ENCODE data around the gene PPARA. TPM values are rescaled to one million over a fixed set of nuclear protein-coding genes. Genes with fewer than 3 reads are reported as not detected.

The PPARA gene
- polyA plus RNA-seq, 3 donors, result 23.3 to 39.7 (median 38.3) TPM

DNA sequence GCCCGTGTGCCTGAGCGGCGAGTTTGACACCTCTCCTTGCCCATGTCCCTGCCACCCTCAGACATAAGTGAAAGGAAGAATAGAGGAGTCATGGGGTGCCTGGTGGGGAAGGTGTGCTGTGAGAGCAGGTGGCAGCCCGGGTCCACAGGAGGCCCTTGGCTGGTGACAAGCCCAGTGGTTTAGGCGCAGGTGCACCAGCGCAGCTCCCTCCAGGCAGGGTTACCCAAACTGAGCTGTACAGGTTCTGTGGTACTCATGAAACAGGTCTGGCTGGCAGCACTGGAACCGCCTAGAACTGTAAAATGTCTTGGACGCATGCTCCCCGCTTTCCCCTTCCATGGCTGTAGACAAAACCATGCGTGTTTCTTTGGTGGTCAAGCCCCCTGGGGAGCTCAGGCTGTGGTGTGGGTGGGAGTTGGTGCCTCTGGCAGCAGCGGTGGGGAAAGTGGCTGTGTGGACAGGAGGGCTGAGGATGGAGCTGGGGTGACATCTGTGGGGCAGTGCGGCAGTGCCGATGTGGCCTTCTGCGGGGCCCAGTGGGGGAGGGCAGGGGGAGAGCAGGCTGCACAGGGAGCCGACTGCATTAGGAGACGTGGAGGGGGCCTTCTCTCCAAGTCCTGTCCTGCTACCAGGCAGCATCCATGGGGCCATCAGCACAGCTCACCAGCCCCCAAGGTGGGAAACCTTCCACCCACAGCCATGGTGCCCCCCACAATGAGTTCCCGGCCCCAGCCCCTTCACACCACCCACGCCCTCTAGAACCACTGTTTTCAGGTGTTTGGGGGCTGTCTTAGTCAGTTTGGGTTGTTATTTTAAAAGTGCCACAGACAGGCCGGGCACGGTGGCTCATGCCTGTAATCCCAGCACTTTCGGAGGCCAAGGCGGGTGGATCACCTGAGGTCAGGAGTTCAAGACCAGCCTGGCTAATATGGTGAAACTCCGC is 140.8 kb downstream of the PPARA start:
- no peak for DNase-seq

DNA sequence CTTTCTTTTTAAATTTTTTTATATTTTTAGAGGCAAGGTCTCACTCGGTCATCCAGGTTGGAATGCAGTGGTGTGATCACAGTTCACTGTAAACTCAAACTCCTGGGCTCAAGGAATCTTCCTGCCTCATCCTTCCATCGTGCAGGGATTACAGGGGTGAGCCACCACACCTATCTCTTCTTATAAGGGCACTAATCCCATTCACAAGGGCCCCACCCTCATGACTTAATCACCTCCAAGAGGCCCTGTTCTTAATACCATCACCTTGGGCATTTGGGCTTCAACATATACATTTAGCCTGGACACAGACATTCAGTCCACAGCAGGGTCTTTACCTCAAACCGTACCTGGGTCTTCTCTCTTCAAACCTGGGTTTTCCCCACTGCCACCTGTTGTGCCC is 141.8 kb downstream of the PPARA start:
- no peak for DNase-seq

DNA sequence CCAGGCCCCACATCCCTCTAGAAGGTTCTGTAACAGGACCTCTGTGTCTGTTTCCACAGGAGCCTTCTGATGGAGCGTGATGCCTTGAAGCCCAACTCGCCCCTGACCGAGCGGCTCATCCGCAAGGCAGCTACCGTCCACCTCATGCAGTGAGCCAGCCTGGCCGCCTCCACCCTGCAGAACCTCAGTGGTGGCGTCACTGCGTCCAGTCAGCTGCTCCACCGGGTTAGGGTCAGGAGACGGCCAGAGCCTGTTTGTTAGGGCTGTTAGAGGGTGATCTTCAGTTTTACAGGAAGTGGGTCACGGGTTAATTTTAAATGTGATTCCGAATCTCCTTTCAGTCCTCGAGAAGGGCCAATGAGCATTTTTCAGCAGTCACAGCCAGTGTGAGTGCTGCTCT is 142.4 kb downstream of the PPARA start:
- no peak for DNase-seq

Other genes starting within 250 kb of the PPARA start
- 10 to 100 TPM; 10.4 to 12.0 (median 11.1) TPM for gene WNT7B, start 173.4 kb upstream of the PPARA start, polyA plus RNA-seq (ENCODE audit: insufficient read length in 3 of 3)
- gene CDPF1, start 99.8 kb downstream of the PPARA start, polyA plus RNA-seq (ENCODE audit: insufficient read length in 3 of 3), result 10 to 100 TPM; 13.4 to 15.9 (median 14.5) TPM
- under 1 TPM; 0.33 to 0.52 (median 0.47) TPM for gene PKDREJ, start 112.8 kb downstream of the PPARA start, polyA plus RNA-seq (ENCODE audit: insufficient read length in 3 of 3)
- 10 to 100 TPM; 52.0 to 62.8 (median 60.0) TPM for gene TTC38, start 117.5 kb downstream of the PPARA start, polyA plus RNA-seq (ENCODE audit: insufficient read length in 3 of 3)
- gene GTSE1, start 146.3 kb downstream of the PPARA start, polyA plus RNA-seq (ENCODE audit: insufficient read length in 3 of 3), result 10 to 100 TPM; 18.4 to 22.9 (median 18.6) TPM
- 10 to 100 TPM; 55.1 to 58.5 (median 55.9) TPM for gene TRMU, start 185.2 kb downstream of the PPARA start, polyA plus RNA-seq (ENCODE audit: insufficient read length in 3 of 3)

All from renal pelvis (tissue), 4 donors.